HG03521 (cell line): ENCODE results near the gene SETBP1.

Source experiments
- ATAC-seq: cut with Tn5 transposase; IDR thresholded peaks from one replicate; pipeline ENCODE4 v1.9.1; 2021; ENCODE audit warnings: mild to moderate bottlenecking, moderate library complexity; ENCODE audit not compliant: unreplicated experiment

Gene SETBP1

GRCh38 chr18:45054636-45055035 lies 373.9 kb downstream of the SETBP1 start:
- no peak for ATAC-seq

- ATAC-seq: no peak
Observed at GRCh38 chr18:45055811-45056210, 375.1 kb downstream of the SETBP1 start.

- ATAC-seq: no peak
Observed at GRCh38 chr18:45056926-45057325, 376.2 kb downstream of the SETBP1 start.

GRCh38 chr18:45057955-45058600 lies 377.4 kb downstream of the SETBP1 start:
- ATAC-seq: no peak

- no peak for ATAC-seq
Observed at GRCh38 chr18:45059695-45060094, 379.0 kb downstream of the SETBP1 start.

GRCh38 chr18:45060102-45060501 lies 379.4 kb downstream of the SETBP1 start:
- no peak for ATAC-seq

GRCh38 chr18:45061359-45061758 lies 380.7 kb downstream of the SETBP1 start:
- ATAC-seq: no peak

GRCh38 chr18:45063246-45064038 lies 382.8 kb downstream of the SETBP1 start:
- ATAC-seq: no peak

GRCh38 chr18:45066210-45066609 lies 385.5 kb downstream of the SETBP1 start:
- ATAC-seq: no peak

- ATAC-seq: no peak
Observed at GRCh38 chr18:45066886-45067285, 386.2 kb downstream of the SETBP1 start.

- no peak for ATAC-seq
Observed at GRCh38 chr18:45068400-45069094, 387.9 kb downstream of the SETBP1 start.

GRCh38 chr18:45069546-45069945 lies 388.9 kb downstream of the SETBP1 start:
- no peak for ATAC-seq

- ATAC-seq: no peak
Observed at GRCh38 chr18:45071956-45072355, 391.3 kb downstream of the SETBP1 start.

- ATAC-seq: no peak
Observed at GRCh38 chr18:45073556-45073955, 392.9 kb downstream of the SETBP1 start.

GRCh38 chr18:45081566-45082181 lies 401.0 kb downstream of the SETBP1 start:
- no peak for ATAC-seq

- ATAC-seq: no peak
Observed at GRCh38 chr18:45083226-45083855, 402.7 kb downstream of the SETBP1 start.

GRCh38 chr18:45084206-45084605 lies 403.5 kb downstream of the SETBP1 start:
- no peak for ATAC-seq

GRCh38 chr18:45085916-45086624 lies 405.4 kb downstream of the SETBP1 start:
- ATAC-seq: no peak

- ATAC-seq: no peak
Observed at GRCh38 chr18:45086777-45087176, 406.1 kb downstream of the SETBP1 start.

GRCh38 chr18:45090526-45091140 lies 409.9 kb downstream of the SETBP1 start:
- ATAC-seq: no peak
